Measurements from ENCODE around the gene KIFC1. TPM values are rescaled to one million over a fixed set of nuclear protein-coding genes. Genes with fewer than 3 reads are reported as not detected.

The KIFC1 gene
- total RNA-seq, 1 donor from 2014 or later = 16.7 TPM

DNA sequence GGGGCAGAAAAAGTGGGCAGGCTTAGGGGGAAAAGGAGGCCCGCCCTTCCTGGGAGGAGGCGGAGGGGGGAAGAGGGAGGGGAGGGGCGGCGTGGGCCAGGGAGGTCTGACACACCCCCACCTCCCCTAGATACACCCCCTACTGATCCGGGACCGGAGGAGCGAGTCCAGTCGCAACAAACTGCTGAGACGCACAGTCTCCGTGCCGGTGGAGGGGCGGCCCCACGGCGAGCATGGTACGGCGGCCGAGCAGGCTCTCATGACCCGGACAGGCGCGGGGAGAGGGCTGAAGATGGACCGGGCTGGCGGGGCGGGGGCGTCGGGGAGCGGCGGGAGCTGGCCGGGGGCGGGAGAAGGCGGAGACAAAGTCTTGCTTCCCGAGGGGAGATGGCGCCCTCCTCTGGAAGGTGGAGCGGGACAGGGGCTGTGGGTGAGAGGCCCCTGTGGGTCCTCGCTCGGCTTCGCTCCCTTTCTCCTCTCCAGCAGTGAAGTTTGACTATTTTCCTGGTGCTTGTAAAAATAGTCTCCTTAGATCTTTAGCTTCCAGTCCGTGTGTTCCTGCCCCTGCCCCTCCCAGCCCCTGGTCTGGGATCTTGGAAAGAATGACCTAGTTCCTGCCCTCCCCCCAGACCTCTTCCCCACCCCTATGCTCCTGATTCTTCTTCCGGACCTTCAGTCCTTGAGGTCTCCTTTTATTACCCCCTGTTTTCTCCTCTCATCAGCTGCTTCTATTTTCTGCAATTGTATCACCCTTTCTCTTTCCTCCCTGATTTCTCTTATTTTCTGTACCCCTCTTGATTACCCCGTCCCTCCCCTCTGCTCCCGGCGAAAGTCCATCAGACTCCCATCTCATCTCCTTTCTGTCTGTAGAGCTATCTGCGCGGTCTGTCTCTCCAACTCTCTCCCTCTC, 34.3 kb downstream of the KIFC1 start:
- peak; percentile 23 to 84 for DNase-seq (ENCODE audit: low read depth in 2 of 2)

DNA sequence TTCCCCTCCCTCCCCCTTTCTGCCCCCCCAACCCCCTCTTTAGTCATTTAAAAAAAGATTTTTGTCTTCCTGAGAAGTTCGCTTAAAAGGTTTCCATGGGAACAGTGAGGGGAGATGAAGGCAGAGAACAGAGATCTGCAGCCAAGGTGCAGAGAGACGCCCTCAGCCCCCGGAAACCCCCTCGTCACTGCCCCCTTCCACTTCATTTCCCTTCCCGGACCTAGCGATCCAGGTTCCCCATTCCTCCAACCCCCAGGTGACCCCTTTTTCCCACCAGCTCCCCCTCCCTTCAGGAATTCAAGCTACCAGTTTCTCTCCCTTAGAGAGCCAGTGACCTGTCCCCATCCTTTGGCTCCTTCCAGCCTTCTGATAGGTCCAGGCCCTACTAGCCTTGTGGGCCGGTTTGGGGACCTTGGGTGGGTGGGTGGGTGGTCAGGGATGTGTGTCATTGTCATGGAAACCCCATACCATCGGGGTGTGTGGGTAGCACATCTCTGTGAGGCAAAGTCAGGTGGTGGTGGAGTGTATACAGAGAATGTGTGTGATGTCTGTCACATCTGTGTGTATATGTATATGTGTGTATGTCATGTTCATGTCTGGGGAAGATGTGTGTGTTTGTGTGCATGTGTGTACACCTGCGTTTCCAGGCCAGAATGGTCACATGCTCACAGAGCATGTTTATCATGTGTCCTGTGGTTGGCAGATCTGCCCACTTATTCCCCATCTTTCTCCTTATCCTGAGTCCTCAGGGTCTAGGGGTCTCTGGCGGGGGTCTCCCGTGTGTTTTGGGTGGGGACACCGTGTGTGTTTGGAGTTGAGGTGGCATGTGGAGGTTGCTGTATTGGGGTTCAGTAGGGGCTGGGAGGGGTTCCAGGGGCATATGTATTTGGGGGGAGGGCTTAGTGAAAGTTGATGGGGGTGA, 35.2 kb downstream of the KIFC1 start:
- no peak for DNase-seq (ENCODE audit: low read depth in 2 of 2)

DNA sequence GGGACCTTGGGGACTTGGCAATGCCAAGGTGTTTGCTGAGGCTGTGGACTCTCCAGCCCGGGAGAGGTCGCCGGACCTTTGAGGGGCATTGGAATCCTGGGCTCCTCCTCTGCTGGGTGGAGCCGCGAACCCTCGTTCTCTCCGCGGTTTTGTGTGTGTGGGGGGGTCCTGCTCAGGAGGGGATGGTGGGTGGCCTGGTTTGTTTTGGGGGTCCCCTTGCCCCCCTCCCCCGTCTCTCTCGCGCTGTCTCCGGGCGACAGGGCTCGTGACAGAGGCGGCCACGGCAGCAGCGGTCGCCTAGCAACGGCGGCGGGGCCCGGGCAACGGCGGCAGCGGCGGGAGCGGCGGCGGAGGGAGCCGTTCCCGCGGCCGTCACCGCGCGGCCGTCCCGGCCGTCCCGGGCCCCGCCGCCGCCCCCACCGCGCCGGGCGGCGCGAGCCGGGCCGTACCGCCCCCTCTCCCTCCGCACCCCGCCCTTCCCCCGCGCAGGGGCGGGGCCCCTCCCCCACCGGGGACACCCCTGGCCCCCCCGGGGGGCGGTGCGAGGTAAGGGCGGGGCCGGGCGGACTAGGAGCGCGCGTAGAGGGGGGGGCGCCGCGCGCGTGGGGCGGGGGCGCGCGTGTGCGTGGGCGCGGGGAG, 36.1 kb downstream of the KIFC1 start:
- DNase-seq (ENCODE audit: low read depth in 2 of 2) = no peak

DNA sequence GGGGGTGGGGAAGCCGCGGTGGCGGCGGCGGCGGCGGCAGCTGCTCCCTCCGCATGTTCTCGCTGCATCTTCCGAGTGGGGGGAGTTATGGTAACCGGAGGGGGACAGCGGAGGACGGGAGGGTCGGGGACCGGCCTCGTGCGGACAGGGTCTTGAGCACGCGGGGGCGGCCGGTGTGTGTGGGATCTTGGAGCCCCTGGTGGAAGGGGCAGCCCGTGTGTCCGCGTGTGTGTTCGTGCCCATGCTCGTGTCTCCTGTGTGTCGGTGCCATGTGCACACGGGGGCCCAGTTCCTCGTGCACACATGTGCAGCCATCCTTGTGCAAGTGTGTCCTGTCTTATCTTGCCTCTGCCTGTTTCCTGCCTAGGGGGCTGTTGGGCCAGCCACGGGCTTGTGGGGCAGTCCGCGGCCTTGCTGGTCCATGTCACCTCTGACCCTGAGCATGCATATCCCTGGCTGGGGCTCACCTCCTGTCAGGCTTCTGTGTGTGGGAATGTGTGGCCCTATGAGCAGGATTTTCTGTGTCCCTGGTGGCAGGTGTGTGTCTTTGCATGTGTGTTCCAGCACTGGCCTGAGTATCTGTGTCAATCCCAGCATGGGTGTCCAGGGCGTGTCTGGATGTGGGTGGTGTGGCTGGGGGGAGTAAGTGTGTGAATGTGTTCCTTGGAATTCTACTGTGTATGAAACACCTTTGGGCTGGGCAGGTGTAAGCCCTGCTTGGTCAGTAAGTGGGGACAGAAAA, 36.8 kb downstream of the KIFC1 start:
- DNase-seq (ENCODE audit: low read depth in 2 of 2) = peak; percentile 39 to 47

DNA sequence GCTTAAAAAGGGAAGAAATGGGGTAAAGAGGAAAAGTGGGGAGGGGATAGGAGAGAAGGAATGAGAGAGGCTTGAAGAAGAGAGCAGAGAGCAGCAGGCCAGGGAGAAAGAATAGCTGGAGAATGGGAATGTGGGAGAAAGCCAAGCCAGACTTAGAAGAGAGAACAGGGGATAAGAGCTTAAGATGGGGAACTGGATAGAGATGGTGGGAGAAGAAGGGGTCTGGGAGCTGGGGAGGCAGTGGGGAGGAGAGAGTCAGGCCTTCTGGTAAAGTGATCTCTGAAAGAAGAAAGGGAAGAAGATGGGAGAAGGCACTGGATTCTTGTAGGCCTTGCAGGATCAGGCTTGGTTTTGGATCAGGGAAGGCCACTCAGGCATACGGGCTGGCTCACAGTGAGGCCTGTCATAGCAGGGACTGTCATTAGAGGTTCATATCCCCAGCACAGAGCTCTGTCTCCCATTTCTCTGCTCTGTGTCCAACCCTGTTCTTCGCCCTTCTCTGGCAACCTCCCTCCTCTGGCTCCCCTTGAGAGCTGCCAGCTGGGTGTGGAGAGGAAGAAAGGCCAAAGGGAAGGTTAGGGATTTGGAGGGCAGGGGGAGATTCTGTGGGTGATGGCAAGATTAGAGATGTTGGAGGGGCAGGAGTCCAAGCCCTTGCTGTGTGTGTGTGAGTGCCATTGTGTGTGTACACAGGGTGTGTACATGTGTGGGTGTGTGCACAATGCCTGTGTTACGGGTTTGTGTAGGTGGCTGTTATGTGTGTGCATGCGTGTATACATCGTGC, 37.5 kb downstream of the KIFC1 start:
- no peak for DNase-seq (ENCODE audit: low read depth in 2 of 2)

DNA sequence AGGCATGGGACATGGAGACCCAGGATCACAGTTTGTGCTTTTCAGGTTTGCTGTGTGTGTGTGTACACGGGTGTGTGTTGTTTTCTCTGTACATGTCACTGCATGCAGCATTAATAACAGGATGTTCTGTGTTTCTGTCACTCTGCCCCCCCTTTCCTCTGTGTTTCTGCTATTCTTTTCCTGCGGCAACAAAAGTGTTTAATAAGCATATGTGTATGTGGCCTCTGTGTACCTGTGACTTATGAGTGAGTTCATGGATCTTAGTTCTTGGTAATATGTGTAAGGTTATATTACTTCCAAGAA, 38.1 kb downstream of the KIFC1 start:
- peak in 1 of 2 donors; percentile 21 for DNase-seq (ENCODE audit: low read depth in 2 of 2)

DNA sequence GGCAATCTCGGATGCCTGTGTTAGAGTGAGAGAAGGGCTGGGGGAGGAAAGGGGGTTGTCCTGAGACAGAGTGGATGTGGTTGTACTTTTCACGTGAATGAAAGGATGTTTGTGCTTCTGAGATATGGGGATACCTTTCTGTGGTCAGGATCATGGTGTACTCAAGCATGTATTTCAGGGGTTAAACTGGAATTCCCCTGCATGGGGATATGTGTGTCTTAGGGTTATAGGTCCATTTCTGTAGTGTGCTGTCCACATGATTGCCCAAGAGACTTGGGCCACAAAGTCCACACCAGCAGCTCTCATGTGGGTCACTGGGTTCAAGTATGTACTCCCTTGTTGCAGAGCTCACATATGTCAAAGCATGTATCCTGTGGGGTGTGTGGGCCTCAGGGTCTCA, 38.7 kb downstream of the KIFC1 start:
- no peak for DNase-seq (ENCODE audit: low read depth in 2 of 2)

DNA sequence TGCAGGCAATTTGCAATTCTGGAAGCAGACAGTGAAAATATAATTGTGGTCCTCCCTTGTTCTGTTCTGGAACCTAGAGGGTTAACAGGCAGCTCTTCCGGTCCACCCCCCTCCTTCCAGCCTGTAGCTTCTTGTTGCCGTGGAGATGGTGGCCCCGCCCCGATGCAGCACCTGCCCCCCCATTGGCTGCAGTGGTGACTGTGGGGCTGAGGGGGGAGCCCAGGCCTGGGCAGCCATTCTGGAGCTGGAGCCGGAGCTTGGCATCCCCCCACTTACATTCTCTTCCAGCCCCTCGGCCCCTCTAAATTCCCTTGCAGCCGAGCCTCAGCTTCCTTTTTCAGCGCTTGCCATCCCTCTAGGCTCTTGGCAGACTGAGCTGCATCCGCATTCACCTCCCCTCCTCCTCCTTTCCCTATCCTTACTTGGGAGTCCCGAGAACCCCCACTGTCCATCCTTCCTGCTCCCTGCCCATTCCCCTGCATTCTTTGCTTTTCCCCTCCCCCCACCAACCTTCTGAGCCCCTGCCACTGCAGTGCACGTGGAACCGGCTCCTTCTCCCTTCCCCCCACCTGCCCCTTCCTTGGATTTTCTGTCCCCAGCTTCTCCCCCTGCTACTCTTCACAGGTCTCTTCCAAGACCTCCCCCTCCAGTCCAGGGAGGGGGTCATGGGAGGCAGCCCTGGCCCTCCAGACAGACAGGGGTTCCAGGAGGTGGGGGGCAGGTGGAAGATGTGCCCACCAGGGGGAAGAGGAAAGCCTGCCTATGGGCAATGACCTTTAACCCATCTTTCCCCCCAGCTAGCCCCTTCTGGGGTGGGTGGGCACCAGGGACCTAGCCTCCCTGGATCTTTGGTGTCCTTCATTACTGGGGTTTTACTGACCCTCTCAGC, 39.6 kb downstream of the KIFC1 start:
- DNase-seq (ENCODE audit: low read depth in 2 of 2) = peak in 1 of 2 donors; percentile 63

DNA sequence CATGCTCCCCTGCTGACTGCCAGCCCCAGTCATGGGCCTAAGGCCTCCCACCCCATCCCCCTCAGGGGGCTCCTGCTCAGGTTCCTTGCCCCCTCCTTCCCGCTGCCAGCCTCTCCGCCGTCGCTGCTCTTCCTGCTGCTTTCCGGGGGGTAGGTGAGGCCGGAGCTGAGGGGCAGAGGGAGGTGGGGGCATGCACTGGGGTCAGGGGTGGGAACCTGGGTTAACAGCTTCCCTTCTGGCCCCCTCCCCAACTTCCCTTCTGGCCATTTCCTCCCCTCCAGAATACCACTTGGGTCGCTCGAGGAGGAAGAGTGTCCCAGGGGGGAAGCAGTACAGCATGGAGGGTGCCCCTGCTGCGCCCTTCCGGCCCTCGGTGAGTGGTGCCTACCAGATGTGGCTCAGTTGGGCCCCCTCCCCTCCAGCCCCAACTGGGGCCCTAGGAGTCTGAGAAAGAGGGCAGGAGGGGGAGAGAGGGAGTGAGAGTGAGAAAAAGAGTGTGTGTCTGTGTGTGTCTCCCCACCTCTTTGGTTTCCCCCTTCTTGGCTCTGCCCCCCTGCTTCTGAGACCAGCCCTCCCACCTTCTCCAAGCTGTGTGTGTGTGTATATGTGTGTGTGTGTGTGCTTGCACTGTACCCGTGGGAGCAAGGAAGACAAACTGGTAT, 40.4 kb downstream of the KIFC1 start:
- DNase-seq (ENCODE audit: low read depth in 2 of 2) = no peak

DNA sequence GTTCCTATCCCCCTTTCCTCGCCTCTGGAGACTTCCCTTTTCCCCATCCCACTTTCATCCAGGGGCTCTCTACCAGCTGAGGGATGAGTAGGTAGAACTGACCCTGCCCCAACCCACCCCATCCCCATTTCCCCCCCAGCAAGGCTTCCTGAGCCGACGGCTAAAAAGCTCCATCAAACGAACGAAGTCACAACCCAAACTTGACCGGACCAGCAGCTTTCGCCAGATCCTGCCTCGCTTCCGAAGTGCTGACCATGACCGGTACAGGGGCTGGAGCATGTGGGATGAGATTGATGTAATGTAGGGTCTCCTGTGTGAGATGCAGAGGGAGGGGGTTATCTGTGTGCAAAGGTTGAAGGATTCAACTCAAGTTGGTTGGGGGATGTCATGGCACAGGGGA, 40.9 kb downstream of the KIFC1 start:
- DNase-seq (ENCODE audit: low read depth in 2 of 2) = no peak

DNA sequence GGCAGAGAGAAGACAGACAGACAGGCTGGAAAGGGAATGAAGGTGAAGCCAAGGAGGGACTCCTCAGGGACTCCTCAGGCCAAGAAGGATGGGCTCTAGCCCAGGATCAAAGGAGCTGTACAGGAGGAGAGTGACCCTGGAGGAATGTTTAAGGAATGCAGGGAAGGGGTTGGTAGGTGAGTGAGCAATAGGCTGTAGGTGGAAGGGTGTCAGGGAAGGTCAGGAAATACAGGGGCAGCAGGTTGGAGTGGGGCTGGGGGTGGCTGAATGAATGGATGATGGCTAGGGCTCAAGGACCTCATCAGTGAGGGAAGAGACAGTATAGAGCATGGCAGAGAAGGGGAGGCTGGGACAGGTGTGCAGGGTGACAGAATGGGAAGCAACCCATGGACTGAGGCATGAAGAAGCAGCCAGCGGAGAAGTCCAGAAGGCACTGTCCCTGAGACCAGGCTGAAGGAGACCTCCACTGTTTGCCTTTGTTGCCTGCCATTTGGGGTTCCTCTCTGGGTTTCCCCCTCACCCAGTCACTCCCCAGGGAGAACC, 41.4 kb downstream of the KIFC1 start:
- no peak for DNase-seq (ENCODE audit: low read depth in 2 of 2)

DNA sequence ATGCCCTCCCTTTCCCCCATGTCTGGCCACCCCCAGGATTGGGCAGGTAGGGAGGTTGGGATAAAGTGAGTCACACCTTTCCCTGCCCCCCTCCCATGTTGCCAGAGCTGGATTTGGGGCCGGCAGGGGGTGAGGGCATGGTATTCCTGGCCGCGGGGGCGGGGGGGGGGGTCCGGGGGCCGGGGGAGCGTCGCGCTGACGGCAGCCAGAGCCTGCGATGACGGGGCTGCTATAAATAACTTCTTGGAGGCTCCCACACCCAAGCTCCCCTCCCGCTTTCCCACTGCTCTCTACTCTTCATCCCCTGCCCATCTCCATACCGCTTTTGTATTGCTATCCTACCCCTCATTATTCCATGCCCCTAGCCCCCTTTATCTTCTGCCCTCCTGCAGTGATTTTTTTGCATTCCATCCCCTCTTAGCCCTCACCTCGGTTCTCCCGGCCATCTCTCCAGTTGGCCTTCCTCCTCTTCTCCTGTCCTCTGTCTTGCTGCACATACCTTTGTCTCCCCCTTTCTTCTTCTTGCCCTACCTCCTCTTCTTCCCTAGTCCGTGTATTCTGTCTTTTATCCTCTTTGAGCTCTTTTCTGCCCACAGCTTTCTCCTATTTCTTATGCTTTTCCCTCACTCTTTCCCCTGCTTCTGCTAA, 42.0 kb downstream of the KIFC1 start:
- no peak for DNase-seq (ENCODE audit: low read depth in 2 of 2)

DNA sequence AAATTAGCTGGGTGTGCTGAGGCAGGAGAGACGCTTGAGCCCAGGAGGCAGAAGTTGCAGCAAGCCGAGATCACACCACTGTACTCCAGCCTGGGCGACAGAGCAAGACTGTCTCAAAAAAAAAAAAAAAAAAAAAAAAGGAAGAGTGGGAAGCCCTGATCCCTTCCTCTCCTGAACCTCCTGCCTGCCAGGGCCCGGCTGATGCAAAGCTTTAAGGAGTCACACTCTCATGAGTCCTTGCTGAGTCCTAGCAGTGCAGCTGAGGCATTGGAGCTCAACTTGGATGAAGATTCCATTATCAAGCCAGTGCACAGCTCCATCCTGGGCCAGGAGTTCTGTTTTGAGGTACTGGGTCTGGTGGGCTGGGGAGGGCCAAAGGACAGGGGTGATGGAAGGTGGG, 43.3 kb downstream of the KIFC1 start:
- DNase-seq (ENCODE audit: low read depth in 2 of 2) = no peak

DNA sequence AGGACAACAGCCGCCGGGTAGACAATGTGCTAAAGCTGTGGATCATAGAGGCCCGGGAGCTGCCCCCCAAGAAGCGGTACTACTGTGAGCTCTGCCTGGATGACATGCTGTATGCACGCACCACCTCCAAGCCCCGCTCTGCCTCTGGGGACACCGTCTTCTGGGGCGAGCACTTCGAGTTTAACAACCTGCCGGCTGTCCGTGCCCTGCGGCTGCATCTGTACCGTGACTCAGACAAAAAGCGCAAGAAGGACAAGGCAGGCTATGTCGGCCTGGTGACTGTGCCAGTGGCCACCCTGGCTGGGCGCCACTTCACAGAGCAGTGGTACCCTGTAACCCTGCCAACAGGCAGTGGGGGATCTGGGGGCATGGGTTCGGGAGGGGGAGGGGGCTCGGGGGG, 46.0 kb downstream of the KIFC1 start:
- no peak for DNase-seq (ENCODE audit: low read depth in 2 of 2)

DNA sequence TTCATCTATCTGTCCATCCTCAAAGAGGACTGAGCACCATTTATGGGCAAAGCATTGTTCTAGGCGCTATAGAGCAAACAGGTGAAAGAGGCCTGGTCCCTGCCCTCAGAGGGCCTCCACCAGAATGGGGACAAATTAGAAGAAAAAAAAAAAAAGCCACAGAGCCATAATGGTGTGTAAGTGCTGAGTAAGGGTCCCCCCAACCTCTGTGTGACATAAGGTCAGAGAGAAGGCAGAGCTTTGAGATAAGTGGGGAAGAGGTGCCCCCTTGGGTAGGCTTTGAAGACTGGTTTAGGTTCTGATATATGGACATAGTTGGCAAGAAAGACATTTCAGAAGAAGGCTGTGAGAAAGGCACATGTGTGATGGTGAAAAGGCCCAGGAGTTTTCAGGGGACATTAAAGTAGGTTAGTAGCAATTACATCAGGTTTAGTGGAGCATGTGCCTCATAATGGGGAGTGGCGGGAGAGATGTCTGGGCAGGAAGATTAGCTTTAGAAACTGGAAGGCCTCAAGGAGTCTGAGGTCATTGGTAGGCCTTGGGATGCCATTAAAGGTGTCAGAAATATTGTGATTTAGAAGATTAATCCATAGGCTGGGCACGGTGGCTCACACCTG, 47.5 kb downstream of the KIFC1 start:
- DNase-seq (ENCODE audit: low read depth in 2 of 2) = no peak

DNA sequence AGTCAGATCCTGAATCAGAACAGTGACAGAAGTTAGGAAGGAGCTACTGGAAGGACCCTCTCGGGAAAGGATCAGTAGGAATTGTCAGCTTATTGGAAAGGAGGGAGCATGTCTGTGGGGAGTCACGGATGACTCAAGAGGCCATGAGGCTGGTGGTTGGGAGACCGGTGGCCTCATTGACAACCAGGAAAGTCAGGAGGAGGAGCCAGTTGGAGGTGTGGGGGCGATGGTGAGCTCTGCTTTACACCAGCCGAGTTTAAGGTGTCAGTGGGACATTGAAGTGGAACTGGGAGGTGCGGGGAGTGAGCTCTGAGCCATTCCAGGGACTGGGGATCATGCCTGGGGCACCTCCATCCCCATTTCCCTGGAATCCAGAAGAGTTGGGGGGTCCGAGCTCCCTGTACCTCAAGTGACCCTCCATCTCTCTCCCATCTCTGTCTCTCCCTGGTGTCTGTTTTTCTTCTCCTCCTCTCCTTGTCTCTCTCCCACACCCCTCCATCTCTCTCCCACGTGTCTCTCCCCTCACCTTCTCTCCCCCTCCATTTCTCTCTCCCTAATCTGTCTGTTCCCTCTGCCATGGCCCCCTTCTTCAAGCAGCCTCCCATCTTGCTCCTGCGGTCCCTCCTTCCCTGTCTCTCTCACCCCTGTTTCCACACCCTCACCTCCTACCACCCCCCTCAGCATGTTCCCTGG, 48.5 kb downstream of the KIFC1 start:
- no peak for DNase-seq (ENCODE audit: low read depth in 2 of 2)

DNA sequence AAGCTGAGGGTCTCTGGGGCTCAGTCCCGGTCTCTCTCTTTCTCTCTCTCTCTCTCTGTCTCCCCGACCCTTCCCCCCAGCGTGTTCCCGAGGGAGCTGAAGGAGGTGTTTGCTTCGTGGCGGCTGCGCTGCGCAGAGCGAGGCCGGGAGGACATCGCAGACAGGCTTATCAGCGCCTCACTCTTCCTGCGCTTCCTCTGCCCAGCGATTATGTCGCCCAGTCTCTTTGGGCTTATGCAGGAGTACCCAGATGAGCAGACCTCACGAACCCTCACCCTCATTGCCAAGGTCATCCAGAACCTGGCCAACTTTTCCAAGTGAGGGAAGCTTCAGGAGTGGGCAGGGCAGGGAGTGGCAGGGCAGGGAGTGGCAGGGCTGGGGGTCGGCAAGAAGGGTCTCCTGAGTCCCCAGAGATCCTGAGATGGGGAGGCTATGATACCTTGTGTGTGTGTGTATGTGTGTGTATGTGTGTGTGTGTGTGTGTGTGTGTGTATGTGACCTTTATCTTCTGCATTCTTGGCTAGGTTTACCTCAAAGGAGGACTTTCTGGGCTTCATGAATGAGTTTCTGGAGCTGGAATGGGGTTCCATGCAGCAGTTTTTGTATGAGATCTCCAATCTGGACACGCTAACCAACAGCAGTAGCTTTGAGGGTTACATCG, 49.2 kb downstream of the KIFC1 start:
- DNase-seq (ENCODE audit: low read depth in 2 of 2) = no peak

All from dermis microvascular lymphatic vessel endothelial cell (primary cell).